Raji (cell line): ENCODE results near the gene AFDN.

Source experiments
- POLR2A ChIP-seq: IDR thresholded peaks from 2 replicates; pipeline ENCODE4 v1.6.1; 2011; ENCODE audit warnings: low read depth, low read length, control low read depth; ENCODE audit not compliant: insufficient read depth

AFDN gene, protein sequence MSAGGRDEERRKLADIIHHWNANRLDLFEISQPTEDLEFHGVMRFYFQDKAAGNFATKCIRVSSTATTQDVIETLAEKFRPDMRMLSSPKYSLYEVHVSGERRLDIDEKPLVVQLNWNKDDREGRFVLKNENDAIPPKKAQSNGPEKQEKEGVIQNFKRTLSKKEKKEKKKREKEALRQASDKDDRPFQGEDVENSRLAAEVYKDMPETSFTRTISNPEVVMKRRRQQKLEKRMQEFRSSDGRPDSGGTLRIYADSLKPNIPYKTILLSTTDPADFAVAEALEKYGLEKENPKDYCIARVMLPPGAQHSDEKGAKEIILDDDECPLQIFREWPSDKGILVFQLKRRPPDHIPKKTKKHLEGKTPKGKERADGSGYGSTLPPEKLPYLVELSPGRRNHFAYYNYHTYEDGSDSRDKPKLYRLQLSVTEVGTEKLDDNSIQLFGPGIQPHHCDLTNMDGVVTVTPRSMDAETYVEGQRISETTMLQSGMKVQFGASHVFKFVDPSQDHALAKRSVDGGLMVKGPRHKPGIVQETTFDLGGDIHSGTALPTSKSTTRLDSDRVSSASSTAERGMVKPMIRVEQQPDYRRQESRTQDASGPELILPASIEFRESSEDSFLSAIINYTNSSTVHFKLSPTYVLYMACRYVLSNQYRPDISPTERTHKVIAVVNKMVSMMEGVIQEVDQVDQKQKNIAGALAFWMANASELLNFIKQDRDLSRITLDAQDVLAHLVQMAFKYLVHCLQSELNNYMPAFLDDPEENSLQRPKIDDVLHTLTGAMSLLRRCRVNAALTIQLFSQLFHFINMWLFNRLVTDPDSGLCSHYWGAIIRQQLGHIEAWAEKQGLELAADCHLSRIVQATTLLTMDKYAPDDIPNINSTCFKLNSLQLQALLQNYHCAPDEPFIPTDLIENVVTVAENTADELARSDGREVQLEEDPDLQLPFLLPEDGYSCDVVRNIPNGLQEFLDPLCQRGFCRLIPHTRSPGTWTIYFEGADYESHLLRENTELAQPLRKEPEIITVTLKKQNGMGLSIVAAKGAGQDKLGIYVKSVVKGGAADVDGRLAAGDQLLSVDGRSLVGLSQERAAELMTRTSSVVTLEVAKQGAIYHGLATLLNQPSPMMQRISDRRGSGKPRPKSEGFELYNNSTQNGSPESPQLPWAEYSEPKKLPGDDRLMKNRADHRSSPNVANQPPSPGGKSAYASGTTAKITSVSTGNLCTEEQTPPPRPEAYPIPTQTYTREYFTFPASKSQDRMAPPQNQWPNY (N-terminal part only)

DNA sequence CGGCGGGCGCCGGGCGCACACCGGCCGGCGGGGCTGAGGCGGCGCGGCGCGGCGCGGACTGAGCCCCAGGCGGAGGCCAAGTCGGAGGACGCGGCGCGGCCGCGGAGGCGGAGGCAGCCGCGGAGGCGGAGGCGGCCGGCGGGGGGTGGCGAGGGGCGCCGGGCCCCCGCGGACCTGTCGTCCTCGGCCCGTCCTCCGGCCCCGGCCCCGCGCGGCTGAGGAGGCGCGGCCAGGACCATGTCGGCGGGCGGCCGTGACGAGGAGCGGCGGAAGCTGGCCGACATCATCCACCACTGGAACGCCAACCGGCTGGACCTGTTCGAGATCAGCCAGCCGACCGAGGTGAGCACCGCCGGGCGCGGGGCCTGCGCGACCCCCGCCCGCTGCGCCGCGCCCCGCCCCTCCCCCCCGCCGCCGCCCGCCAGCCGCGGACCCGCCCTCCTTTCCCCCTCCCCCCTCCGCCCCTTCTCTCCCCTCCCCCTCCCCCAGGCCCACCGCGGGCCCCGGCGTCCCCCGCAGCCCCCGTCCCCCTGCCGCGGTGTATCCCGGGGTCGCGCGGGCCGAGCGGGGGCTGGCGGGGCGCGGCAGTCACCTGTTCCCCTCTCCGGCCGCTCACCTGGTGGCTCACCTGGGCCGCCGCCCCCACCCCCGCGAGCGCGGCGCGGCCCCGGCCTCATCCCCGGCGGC lies at the start of gene AFDN:
Gene AFDN (plus strand): TSS at position 16 of the 687 bp plus-strand sequence. CDS start 222 bp downstream, at position 238.
- TF ChIP-seq POLR2A = peak; percentile 48

GRCh38 chr6:167778497-167779128 lies 48.1 kb upstream of the AFDN start:
- no peak for TF ChIP-seq POLR2A

DNA sequence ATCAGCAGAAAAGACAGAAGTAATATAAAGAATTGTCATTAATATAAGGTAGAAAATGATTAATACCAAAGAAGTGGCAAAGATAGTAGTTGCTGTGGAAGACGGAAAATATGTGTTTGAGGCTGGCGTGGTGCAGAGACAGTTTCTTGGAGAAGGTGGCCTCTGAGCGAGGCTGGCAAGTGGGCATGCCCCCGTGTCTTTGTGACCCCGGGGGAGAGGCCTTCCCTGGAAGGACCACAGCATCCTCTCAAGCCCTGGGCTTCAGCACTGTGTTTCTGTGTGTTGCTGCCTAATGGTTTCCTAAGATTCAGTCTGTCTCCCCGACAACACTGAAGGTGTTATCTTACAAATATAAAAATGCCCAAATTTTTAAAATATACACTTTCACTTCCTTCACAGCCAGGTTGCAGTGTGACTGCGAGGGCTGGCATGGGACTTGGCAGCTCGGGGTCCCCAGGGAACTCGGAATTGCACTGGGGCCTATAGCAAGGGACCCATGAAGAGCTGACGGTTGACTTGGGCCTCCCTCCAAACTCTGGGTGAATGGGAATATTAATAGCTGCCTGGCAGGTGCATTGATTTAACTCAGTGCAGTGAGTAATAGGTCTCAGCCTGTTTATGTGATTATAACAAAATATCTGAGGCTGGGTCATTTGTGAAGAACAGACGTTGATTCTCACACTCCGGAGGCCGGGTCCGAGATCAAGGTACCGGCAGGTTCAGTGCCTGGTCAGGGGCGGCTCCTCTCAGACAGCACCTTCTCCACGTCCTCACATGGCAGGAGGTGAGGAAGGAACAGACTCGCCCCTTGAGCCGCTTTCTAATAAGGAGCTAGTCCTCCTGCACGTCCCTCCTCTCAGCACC lies 47.4 kb upstream of the AFDN start:
- TF ChIP-seq POLR2A = no peak

DNA sequence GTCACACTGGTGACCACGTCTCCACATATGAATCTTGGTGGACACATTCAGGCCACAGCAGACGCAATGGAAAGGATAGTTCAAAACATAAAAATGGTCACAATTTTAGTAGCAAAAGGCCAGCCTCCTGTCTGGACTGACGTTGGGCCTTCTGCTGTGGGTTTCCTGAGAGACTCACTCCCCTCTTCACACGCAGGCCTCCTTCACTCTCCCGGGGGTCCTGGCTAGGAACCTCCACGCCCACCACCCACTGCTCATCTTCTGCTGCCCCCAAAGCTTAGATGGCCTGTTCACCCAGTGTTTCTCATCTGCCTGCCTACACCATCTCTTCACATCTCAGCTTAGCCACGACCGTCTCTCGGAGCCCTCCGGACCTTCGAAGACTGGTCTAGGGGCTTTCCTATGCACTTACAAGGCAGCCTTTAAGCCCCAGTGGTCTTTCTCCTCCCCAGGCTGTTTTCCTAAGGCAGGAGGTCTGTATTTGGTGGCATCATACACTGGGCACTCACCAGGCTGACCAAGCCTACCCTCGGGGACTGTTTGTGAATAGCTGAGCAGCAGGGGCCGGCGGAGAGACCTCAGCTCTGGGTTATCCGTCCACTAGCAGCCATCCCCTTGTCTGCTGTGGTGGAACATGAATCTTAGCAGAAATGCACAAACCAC lies 46.6 kb upstream of the AFDN start:
- no peak for TF ChIP-seq POLR2A

GRCh38 chr6:167781066-167781767 lies 45.5 kb upstream of the AFDN start:
- no peak for TF ChIP-seq POLR2A

DNA sequence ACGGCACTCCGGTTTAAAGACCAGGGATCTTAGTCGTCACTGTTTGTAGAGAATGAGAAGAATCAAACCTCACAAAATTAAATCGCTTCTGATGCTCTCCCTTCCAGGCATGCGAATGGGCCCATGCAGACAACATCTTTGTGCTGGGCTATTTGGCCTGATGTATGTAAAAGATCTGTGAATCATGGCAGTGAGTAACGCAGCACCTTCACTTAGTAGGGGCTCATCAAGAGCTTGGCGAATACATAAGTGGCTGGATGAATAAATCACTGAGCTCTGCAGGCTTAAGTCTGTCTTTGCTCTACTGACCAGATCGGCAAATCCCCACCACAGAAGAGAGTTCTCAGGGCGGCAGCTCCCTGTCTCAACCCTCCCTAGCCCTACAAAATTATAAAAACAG lies 44.8 kb upstream of the AFDN start:
- no peak for TF ChIP-seq POLR2A

DNA sequence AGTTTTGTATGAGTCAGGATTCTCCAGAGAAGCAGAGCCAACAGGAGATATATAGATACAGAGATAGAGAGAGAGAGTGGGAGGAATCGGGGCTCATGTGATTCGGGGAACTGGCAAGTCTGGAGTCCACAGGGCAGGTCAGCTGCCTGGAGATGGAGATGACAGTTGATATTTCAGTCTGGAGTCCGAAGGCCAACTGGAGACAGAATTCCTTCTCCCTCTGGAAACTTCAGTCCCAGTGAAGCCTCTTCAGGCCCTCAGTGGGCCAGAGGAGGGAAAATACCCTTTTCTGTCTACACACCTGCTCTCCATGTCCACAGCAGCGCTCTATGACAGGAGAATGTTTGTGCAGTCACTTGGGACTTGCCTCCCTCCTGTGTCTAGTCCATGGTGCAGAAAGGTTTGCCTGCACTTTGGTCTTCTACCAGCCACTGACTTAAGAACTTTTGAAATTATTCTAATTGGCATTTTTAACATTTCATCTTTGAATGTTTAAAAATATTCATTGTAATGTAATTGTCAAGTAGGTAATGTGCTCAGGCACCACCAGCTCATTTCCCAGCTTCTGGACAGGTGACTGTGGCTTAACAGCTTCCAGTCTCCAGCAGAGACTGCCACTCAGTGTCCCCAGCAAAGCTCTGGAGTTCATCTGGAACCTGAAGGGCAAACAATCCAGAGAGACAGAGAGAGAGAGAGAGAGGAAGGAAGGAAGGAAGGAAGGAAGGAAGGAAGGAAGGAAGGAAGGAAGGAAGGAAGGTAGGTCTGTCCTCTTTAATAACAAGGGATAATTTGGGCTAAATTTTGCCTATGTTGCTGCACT lies 43.8 kb upstream of the AFDN start:
- TF ChIP-seq POLR2A = no peak

DNA sequence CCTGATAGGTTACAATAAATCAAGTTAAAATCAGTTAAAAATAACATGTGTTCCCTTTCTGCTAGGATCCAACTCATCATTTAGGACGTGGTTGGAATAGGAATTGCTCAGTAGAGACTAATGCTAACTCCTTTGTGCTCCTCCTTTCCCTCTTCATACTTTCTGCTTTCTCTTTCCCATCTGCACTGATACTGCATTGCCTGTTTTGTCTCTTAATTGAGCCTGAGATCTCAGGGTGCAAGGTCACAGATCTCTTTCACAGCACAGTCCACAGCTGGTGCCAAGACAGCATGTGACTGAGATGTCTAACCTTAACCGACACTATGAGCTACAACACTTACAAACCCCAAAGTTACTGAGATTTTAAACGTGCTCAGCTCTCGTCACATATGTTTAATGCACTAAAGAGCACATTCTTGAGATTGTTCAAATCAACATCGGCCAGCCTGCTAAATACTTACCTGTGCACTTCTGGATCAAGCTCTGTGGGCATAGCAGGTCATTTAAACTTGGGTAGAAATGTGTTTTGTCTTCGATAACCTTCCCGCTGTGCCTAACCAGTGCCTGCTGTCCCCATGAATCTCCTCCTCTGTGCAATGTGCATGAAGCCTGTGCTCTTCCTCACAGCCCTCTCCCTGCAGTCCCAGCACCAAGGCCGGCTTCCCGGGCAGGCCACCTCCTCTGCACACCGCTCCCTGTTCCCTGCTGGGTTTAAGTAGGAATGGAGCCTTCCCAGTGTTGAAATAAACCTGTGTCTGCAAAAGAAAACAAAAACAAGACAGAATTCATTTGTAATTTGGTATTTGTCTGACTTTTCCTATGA lies 39.6 kb upstream of the AFDN start:
- no peak for TF ChIP-seq POLR2A

GRCh38 chr6:167787896-167788562 lies 38.7 kb upstream of the AFDN start:
- TF ChIP-seq POLR2A = no peak

DNA sequence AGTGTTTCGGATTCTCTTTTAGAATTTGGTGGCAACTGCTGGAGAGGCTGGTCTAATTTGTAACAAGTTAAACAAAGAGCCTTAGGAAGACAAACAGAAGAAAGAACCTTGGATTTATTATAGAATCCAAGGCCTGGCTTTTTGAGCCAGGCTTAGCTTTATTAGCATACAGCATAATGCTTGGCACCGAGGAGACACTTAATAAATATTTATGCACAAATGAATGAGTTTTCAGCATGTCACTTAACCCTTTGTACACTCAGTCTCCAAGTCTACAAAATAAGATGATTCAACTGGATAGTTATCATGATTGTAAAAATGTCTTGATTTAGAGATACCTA lies 38.2 kb upstream of the AFDN start:
- no peak for TF ChIP-seq POLR2A
